NCI-H2029 (cell line): ENCODE data around the gene ANKS1B.

Experiments used
- DNase-seq: peaks from one replicate; lab custom pipeline; 2025; lab: John Stamatoyannopoulos, UW

Gene ANKS1B

GRCh38 chr12:99573980-99574379 lies 410.8 kb downstream of the ANKS1B start:
- DNase-seq: no peak

GRCh38 chr12:99567072-99567471 lies 417.7 kb downstream of the ANKS1B start:
- no peak for DNase-seq

- DNase-seq: no peak
Observed at GRCh38 chr12:99558109-99558508, 426.6 kb downstream of the ANKS1B start.

- DNase-seq: no peak
Observed at GRCh38 chr12:99553461-99553860, 431.3 kb downstream of the ANKS1B start.

- DNase-seq: no peak
Observed at GRCh38 chr12:99552022-99552421, 432.7 kb downstream of the ANKS1B start.

GRCh38 chr12:99549651-99550050 lies 435.1 kb downstream of the ANKS1B start:
- DNase-seq: no peak

GRCh38 chr12:99549196-99549595 lies 435.5 kb downstream of the ANKS1B start:
- DNase-seq: no peak

GRCh38 chr12:99544457-99544856 lies 440.3 kb downstream of the ANKS1B start:
- no peak for DNase-seq

GRCh38 chr12:99529966-99530365 lies 454.8 kb downstream of the ANKS1B start:
- DNase-seq: no peak

GRCh38 chr12:99528478-99528877 lies 456.3 kb downstream of the ANKS1B start:
- no peak for DNase-seq

GRCh38 chr12:99523853-99524252 lies 460.9 kb downstream of the ANKS1B start:
- DNase-seq: no peak

- DNase-seq: no peak
Observed at GRCh38 chr12:99522456-99522855, 462.3 kb downstream of the ANKS1B start.

GRCh38 chr12:99521664-99522063 lies 463.1 kb downstream of the ANKS1B start:
- no peak for DNase-seq

GRCh38 chr12:99513066-99513465 lies 471.7 kb downstream of the ANKS1B start:
- DNase-seq: no peak

GRCh38 chr12:99505805-99506204 lies 478.9 kb downstream of the ANKS1B start:
- no peak for DNase-seq

GRCh38 chr12:99498756-99499155 lies 486.0 kb downstream of the ANKS1B start:
- DNase-seq: no peak

- no peak for DNase-seq
Observed at GRCh38 chr12:99495799-99496198, 488.9 kb downstream of the ANKS1B start.

GRCh38 chr12:99493197-99493596 lies 491.5 kb downstream of the ANKS1B start:
- no peak for DNase-seq

- DNase-seq: no peak
Observed at GRCh38 chr12:99486277-99486676, 498.5 kb downstream of the ANKS1B start.

GRCh38 chr12:99479149-99479548 lies 505.6 kb downstream of the ANKS1B start:
- DNase-seq: no peak

GRCh38 chr12:99476956-99477355 lies 507.8 kb downstream of the ANKS1B start:
- DNase-seq: no peak

GRCh38 chr12:99455350-99456035 lies 529.2 kb downstream of the ANKS1B start:
- no peak for DNase-seq

GRCh38 chr12:99454539-99455172 lies 530.1 kb downstream of the ANKS1B start:
- DNase-seq: no peak
